ENCODE data around the gene C1orf56.

The C1orf56 gene

GRCh38 chr1:151043163-151043562, 4.4 kb upstream of the C1orf56 start:
- Histone ChIP-seq H3K36me3 (no peaks in the 10 kb centered on the region), H3K27ac (no peak overlapping the region), H3K27me3 (peaks cover 26% of the 10 kb centered on the region), H3K4me3 (ENCODE audit: low read depth in 1 of 2, low read length in 1 of 2) (no peak overlapping the region), H3K9me3 (no peaks in the 10 kb centered on the region), H3K4me1 (ENCODE audit: control insufficient read depth in 1 of 2, insufficient read depth in 1 of 2, low read depth in 1 of 2, low read length in 1 of 2) (peaks cover 14% of the 10 kb centered on the region in 2 experiments)
- TF ChIP-seq CTCF (IDR thresholded peaks at IDR 0.05): no peak

GRCh38 chr1:151047925-151048644, 534 bp downstream of the C1orf56 start:
- Histone ChIP-seq H3K27me3 (peaks cover 32% of the 10 kb centered on the region), H3K36me3 (peaks cover 39% of the 10 kb centered on the region), H3K4me3 (ENCODE audit: low read depth in 1 of 2, low read length in 1 of 2) (peak overlapping the region; percentile 74 to 80), H3K4me1 (ENCODE audit: control insufficient read depth in 1 of 2, insufficient read depth in 1 of 2, low read depth in 1 of 2, low read length in 1 of 2) (peaks cover 19 to 22% of the 10 kb centered on the region in 2 experiments), H3K9me3 (no peaks in the 10 kb centered on the region), H3K27ac (peak overlapping the region; percentile 29)
- no peak for TF ChIP-seq CTCF (IDR thresholded peaks at IDR 0.05)

- peaks cover 45% of the 10 kb centered on the region for H3K36me3 ChIP-seq
- H3K4me3 ChIP-seq (ENCODE audit: low read depth in 1 of 2, low read length in 1 of 2): peak overlapping the region; percentile 74 to 80
- peaks cover 32% of the 10 kb centered on the region for H3K27me3 ChIP-seq
- peak overlapping the region; percentile 29 for H3K27ac ChIP-seq
- TF ChIP-seq CTCF (IDR thresholded peaks at IDR 0.05): peak; percentile 30
- H3K9me3 ChIP-seq: no peaks in the 10 kb centered on the region
- H3K4me1 ChIP-seq (ENCODE audit: control insufficient read depth in 1 of 2, insufficient read depth in 1 of 2, low read depth in 1 of 2, low read length in 1 of 2): peaks cover 19 to 22% of the 10 kb centered on the region in 2 experiments
Observed at GRCh38 chr1:151048645-151049032, 1.1 kb downstream of the C1orf56 start.

- Histone ChIP-seq H3K36me3 (peaks cover 53% of the 10 kb centered on the region), H3K4me1 (ENCODE audit: control insufficient read depth in 1 of 2, insufficient read depth in 1 of 2, low read depth in 1 of 2, low read length in 1 of 2) (peaks cover 19 to 22% of the 10 kb centered on the region in 2 experiments), H3K9me3 (peaks cover 6% of the 10 kb centered on the region), H3K4me3 (ENCODE audit: low read depth in 1 of 2, low read length in 1 of 2) (no peak overlapping the region), H3K27me3 (peaks cover 32% of the 10 kb centered on the region), H3K27ac (peak overlapping the region; percentile 50)
- TF ChIP-seq CTCF (IDR thresholded peaks at IDR 0.05): no peak
Observed at GRCh38 chr1:151049458-151049857, 1.9 kb downstream of the C1orf56 start.

- Histone ChIP-seq H3K36me3 (peaks cover 60% of the 10 kb centered on the region), H3K4me3 (ENCODE audit: low read depth in 1 of 2, low read length in 1 of 2) (no peak overlapping the region), H3K4me1 (ENCODE audit: control insufficient read depth in 1 of 2, insufficient read depth in 1 of 2, low read depth in 1 of 2, low read length in 1 of 2) (peaks cover 26 to 27% of the 10 kb centered on the region in 2 experiments), H3K27me3 (peaks cover 32% of the 10 kb centered on the region), H3K27ac (peak overlapping the region; percentile 50), H3K9me3 (peaks cover 6% of the 10 kb centered on the region)
- no peak for TF ChIP-seq CTCF (IDR thresholded peaks at IDR 0.05)
Observed at GRCh38 chr1:151050051-151050688, 2.6 kb downstream of the C1orf56 start.

All from neutrophil (primary cell).